Thymus (tissue), 11 donors: ENCODE results near the gene ESYT2. TPM values are rescaled to one million over a fixed set of nuclear protein-coding genes. Genes with fewer than 3 reads are reported as not detected.
"Not testable (repeated sequence)": the region's sequence is repeated elsewhere in the genome, so short reads cannot be mapped to it uniquely, and the experiment has no call there.

Experiments used
- DNase-seq, 9 donors: peaks; one replicate each; pipeline ENCODE4 v3.0.0-alpha.2; 2013; ENCODE audit warnings: low spot score in 9 of 9, low read depth in 6 of 9, missing footprints in 1 of 9
- H3K27ac ChIP-seq, 2 donors: one replicate each; pipeline ENCODE4 v1.5.1; 2013; ENCODE audit warnings: control low read depth in 1 of 2, low read depth in 1 of 2, low read length in 1 of 2, mild to moderate bottlenecking in 1 of 2, moderate library complexity in 1 of 2
- H3K27me3 ChIP-seq, 2 donors: one replicate each; pipeline ENCODE4 v1.5.1; 2013; ENCODE audit warnings: low read length in 1 of 2; ENCODE audit not compliant: control insufficient read depth in 2 of 2, insufficient read depth in 1 of 2
- H3K36me3 ChIP-seq, 2 donors: one replicate each; pipeline ENCODE4 v1.5.1; 2013; ENCODE audit warnings: low read length in 1 of 2, mild to moderate bottlenecking in 1 of 2, moderate library complexity in 1 of 2; ENCODE audit not compliant: control insufficient read depth in 2 of 2, insufficient read depth in 2 of 2
- H3K4me1 ChIP-seq, 2 donors: one replicate each; pipeline ENCODE4 v1.5.1; 2013; ENCODE audit warnings: low read length in 2 of 2; ENCODE audit not compliant: control insufficient read depth in 2 of 2, insufficient read depth in 2 of 2
- H3K4me3 ChIP-seq, 2 donors: one replicate each; pipeline ENCODE4 v1.5.1; 2013; ENCODE audit warnings: low read length in 2 of 2, control low read depth in 1 of 2, mild to moderate bottlenecking in 1 of 2
- H3K9me3 ChIP-seq, 2 donors: one replicate each; pipeline ENCODE4 v1.5.1; 2013; ENCODE audit warnings: low read length in 1 of 2, mild to moderate bottlenecking in 1 of 2; ENCODE audit not compliant: control insufficient read depth in 2 of 2, insufficient read depth in 1 of 2
- WGBS: extraction: QIAGEN DNeasy Blood & Tissue Kit; methylation state at CpG from one replicate; pipeline ENCODE4 v1.1.7; 2013; 5-methylcytosine and 5-hydroxymethylcytosine counted together
- polyA plus RNA-seq: library from polyadenylated mRNA; stranded (reverse); fragments of 200-250 nt; gene quantifications from one replicate; pipeline ENCODE4 v1.2.3, GENCODE V29; 2013
- total RNA-seq: library from RNA; stranded (reverse); fragments of 120-200 nt; gene quantifications from one replicate; pipeline ENCODE4 v1.2.4, GENCODE V29; 2013
- donor health status: healthy.

Gene ESYT2
- total and polyA plus RNA-seq, 2 donors = 35.7 to 66.2 TPM

GRCh38 chr7:158699341-158699740, 130.0 kb downstream of the ESYT2 start:
- H3K9me3 ChIP-seq = no peaks in the 10 kb centered on the region
- no peaks in the 10 kb centered on the region for H3K27me3 ChIP-seq
- DNase-seq = no peak
- peaks cover 15 to 55% of the 10 kb centered on the region in 2 donors for H3K36me3 ChIP-seq
- peaks cover 8 to 22% of the 10 kb centered on the region in 2 donors for H3K4me1 ChIP-seq
- H3K4me3 ChIP-seq = no peak overlapping the region
- 0% methylated on average over 1 of the region's 1 CpG for WGBS
- no peak overlapping the region for H3K27ac ChIP-seq

- H3K4me1 ChIP-seq = peaks cover 8 to 16% of the 10 kb centered on the region in 2 donors
- no peak overlapping the region for H3K4me3 ChIP-seq
Observed at GRCh38 chr7:158698657-158699195, 130.6 kb downstream of the ESYT2 start.

GRCh38 chr7:158697597-158697996, 131.7 kb downstream of the ESYT2 start:
- not testable (repeated sequence) for H3K4me3 ChIP-seq, H3K4me1 ChIP-seq, DNase-seq, H3K27ac ChIP-seq, H3K9me3 ChIP-seq, H3K27me3 ChIP-seq
- peaks cover 15 to 62% of the 10 kb centered on the region in 2 donors for H3K36me3 ChIP-seq
- WGBS = 98% methylated on average over 2 of the region's 2 CpGs

More at GRCh38 chr7:158698657-158699195, 130.6 kb downstream of the ESYT2 start:
- no peak for DNase-seq
- Histone ChIP-seq H3K36me3 (peaks cover 15 to 61% of the 10 kb centered on the region in 2 donors), H3K27ac (no peak overlapping the region), H3K9me3 (no peaks in the 10 kb centered on the region), H3K27me3 (no peaks in the 10 kb centered on the region)
- 93% methylated on average over 3 of the region's 3 CpGs for WGBS

GRCh38 chr7:158695726-158696452, 133.4 kb downstream of the ESYT2 start:
- Histone ChIP-seq H3K27ac (peak overlapping the region in 1 of 2 donors; percentile 25), H3K9me3 (no peaks in the 10 kb centered on the region), H3K27me3 (no peaks in the 10 kb centered on the region), H3K4me1 (peaks cover 0 to 2% of the 10 kb centered on the region in 2 donors), H3K36me3 (peaks cover 11 to 58% of the 10 kb centered on the region in 2 donors), H3K4me3 (no peak overlapping the region)
- DNase-seq = peak in 8 of 9 donors; percentile 11 to 68 (median 32)
- WGBS = 68% methylated on average over 10 of the region's 10 CpGs

GRCh38 chr7:158695056-158695455, 134.3 kb downstream of the ESYT2 start:
- H3K4me3 ChIP-seq = no peak overlapping the region
- no peak overlapping the region for H3K27ac ChIP-seq
- WGBS = 66% methylated on average over 3 of the region's 3 CpGs
- peaks cover 8 to 56% of the 10 kb centered on the region in 2 donors for H3K36me3 ChIP-seq
- no peaks in the 10 kb centered on the region for H3K4me1 ChIP-seq
- DNase-seq = no peak
- no peaks in the 10 kb centered on the region for H3K27me3 ChIP-seq
- no peaks in the 10 kb centered on the region for H3K9me3 ChIP-seq

- peaks cover 8 to 56% of the 10 kb centered on the region in 2 donors for H3K36me3 ChIP-seq
- H3K27ac ChIP-seq = no peak overlapping the region
- H3K4me3 ChIP-seq = no peak overlapping the region
- 89% methylated on average over 6 of the region's 6 CpGs for WGBS
- H3K27me3 ChIP-seq = no peaks in the 10 kb centered on the region
- H3K9me3 ChIP-seq = no peaks in the 10 kb centered on the region
- DNase-seq = no peak
- H3K4me1 ChIP-seq = no peaks in the 10 kb centered on the region
Observed at GRCh38 chr7:158694650-158695049, 134.7 kb downstream of the ESYT2 start.

GRCh38 chr7:158689488-158689887, 139.8 kb downstream of the ESYT2 start:
- DNase-seq = no peak
- no peaks in the 10 kb centered on the region for H3K9me3 ChIP-seq
- no peaks in the 10 kb centered on the region for H3K27me3 ChIP-seq
- 97% methylated on average over 2 of the region's 2 CpGs for WGBS
- H3K27ac ChIP-seq = no peak overlapping the region
- peaks cover 12 to 69% of the 10 kb centered on the region in 2 donors for H3K36me3 ChIP-seq
- no peak overlapping the region for H3K4me3 ChIP-seq
- no peaks in the 10 kb centered on the region for H3K4me1 ChIP-seq

- Histone ChIP-seq H3K36me3 (peaks cover 21 to 72% of the 10 kb centered on the region in 2 donors), H3K4me3 (no peak overlapping the region), H3K27ac (no peak overlapping the region), H3K4me1 (no peaks in the 10 kb centered on the region), H3K9me3 (no peaks in the 10 kb centered on the region), H3K27me3 (no peaks in the 10 kb centered on the region)
- no peak for DNase-seq
- 97% methylated on average over 7 of the region's 7 CpGs for WGBS
Observed at GRCh38 chr7:158687406-158687805, 141.9 kb downstream of the ESYT2 start.

GRCh38 chr7:158685693-158686092, 143.6 kb downstream of the ESYT2 start:
- WGBS = 98% methylated on average over 4 of the region's 4 CpGs
- no peak overlapping the region for H3K27ac ChIP-seq
- H3K4me3 ChIP-seq = no peak overlapping the region
- peaks cover 21 to 71% of the 10 kb centered on the region in 2 donors for H3K36me3 ChIP-seq
- H3K4me1 ChIP-seq = no peaks in the 10 kb centered on the region
- H3K27me3 ChIP-seq = no peaks in the 10 kb centered on the region
- H3K9me3 ChIP-seq = no peaks in the 10 kb centered on the region
- DNase-seq = no peak
